Cardiac fibroblast (primary cell): ENCODE measurements around the gene MRGPRG.

ENCODE experiments used
- DNase-seq, 2 donors: peaks; one replicate each; pipeline versions ENCODE4 v3.0.0 to v3.0.0-alpha.2; 2010; ENCODE audit warnings: low read depth in 2 of 2
- H3K4me3 ChIP-seq, 2 donors: replicated peaks in 1 of 2; 1 replicate in 1 of 2; 2 replicates in 1 of 2; pipeline ENCODE4 v1.5.1; 2011; ENCODE audit warnings: low read depth in 2 of 2, low read length in 2 of 2, mild to moderate bottlenecking in 2 of 2, moderate library complexity in 1 of 2
- TF ChIP-seq, protein P1 (sequence below): IDR thresholded peaks from one replicate; pipeline ENCODE4 v1.5.1; 2011; ENCODE audit warnings: low read depth, mild to moderate bottlenecking, low read length, inconsistent platforms

The MRGPRG gene

DNA sequence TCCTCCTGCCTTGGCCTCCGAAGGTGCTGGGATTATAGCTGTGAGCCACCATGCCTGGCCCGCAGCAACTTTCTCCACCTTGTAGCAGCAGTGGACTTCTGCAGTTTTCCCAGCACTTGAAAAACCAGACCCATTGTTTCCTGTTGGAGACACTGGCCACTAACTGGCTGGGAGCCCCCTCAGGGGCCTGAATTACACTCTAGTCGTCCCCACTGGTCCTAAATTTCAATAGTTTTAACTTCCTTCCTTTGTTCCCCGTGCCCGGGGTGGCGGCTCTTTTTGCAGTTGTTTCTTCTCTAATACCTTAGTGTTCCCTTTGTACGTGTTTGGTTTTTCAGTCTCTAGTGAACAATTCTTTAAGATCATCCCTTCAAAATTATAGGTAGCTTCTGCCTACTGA, 16.2 kb upstream of the MRGPRG start:
- DNase-seq = no peak
- no peak overlapping the region for H3K4me3 ChIP-seq
- TF ChIP-seq, protein P1, sequence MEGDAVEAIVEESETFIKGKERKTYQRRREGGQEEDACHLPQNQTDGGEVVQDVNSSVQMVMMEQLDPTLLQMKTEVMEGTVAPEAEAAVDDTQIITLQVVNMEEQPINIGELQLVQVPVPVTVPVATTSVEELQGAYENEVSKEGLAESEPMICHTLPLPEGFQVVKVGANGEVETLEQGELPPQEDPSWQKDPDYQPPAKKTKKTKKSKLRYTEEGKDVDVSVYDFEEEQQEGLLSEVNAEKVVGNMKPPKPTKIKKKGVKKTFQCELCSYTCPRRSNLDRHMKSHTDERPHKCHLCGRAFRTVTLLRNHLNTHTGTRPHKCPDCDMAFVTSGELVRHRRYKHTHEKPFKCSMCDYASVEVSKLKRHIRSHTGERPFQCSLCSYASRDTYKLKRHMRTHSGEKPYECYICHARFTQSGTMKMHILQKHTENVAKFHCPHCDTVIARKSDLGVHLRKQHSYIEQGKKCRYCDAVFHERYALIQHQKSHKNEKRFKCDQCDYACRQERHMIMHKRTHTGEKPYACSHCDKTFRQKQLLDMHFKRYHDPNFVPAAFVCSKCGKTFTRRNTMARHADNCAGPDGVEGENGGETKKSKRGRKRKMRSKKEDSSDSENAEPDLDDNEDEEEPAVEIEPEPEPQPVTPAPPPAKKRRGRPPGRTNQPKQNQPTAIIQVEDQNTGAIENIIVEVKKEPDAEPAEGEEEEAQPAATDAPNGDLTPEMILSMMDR = no peak

DNA sequence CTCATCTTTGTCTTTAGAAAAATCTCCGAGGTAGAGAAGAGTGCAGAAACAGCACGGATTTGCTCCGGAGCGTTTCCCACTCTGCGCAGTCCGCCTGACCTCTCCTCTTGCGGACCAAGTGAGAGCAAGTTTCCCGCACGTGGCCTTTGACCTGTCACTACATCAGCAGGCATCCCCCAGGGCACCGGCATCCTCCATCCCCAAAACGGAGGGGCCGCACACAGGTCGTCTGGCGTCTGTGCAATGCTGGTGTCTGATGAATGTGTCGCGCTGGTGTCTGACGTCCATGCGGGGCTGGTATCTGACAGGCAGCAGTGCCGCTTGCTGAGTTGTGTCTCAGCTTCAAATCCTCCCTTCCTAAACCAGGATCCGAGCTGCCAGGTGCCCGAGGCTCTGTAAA, 14.3 kb upstream of the MRGPRG start:
- H3K4me3 ChIP-seq = no peak overlapping the region
- no peak for DNase-seq
- TF ChIP-seq, protein P1 = no peak

DNA sequence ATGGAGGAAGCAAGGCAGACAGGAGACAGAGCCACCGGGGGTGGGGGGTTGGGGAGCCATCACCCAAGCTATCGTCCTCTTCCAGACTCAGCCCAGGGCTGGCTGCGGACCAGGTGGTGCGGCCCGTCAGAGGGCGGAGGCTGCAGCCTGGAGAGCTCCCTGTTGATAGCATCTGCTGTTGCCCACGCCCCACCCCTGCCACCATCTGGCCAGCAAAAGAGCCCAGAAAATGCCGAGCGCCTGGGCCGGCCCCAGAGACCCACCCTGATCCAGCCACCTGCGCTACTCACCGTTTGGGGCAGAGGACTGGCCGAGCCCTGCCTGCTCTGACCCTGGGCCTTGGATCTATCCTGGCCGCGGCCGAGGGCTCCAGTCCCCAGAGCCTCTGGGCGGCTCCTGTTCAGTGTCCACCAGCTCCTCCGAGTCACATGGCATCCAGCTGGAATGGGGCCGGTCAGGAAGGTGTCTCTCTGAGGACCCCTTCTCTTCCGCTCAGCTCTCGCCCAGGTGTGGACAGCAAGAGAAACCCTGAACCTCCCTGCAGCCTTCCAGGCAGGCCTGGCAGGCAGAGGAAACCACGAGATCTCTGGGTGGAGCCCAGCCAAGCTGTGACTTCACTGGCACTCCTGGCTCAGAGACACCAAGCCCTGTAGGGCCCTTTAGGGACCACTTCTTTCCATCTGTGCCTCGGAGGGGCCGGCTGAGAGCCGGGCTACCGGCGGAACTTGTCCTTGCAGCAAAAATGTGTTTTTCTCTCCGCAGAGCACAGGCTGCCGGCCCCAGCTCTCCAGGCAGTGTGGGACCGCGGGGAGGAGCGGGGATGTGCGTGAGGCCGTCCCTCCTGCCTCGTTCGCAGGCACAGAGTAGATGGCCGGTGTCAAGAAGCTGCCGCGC, 13.5 kb upstream of the MRGPRG start, which contains the start of gene MRGPRE:
MRGPRE (minus strand) TSS at position 567 of the 894 bp plus-strand sequence. CDS start 3,618 bp downstream, outside the sequence.
- no peak within 1 kb of the TSS for H3K4me3 ChIP-seq
- TF ChIP-seq, protein P1 = no peak
- peak in 1 of 2 donors; percentile 4 for DNase-seq

DNA sequence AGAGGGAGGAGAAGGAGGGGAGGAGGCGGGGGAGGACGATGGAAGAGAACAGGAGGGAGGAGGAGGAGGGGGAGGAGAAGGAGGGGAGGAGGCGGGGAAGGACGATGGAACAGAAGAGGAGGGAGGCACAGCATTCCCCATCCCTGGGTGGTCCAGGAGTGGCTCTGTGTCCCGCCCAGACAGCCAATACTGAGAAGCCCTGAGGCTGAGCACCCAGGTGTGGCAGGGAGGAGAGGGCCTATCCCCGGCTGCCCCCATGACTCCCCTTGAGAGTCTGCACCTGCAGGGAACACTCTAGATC, 12.9 kb upstream of the MRGPRG start:
- H3K4me3 ChIP-seq = no peak overlapping the region
- TF ChIP-seq, protein P1 = no peak
- DNase-seq = no peak

DNA sequence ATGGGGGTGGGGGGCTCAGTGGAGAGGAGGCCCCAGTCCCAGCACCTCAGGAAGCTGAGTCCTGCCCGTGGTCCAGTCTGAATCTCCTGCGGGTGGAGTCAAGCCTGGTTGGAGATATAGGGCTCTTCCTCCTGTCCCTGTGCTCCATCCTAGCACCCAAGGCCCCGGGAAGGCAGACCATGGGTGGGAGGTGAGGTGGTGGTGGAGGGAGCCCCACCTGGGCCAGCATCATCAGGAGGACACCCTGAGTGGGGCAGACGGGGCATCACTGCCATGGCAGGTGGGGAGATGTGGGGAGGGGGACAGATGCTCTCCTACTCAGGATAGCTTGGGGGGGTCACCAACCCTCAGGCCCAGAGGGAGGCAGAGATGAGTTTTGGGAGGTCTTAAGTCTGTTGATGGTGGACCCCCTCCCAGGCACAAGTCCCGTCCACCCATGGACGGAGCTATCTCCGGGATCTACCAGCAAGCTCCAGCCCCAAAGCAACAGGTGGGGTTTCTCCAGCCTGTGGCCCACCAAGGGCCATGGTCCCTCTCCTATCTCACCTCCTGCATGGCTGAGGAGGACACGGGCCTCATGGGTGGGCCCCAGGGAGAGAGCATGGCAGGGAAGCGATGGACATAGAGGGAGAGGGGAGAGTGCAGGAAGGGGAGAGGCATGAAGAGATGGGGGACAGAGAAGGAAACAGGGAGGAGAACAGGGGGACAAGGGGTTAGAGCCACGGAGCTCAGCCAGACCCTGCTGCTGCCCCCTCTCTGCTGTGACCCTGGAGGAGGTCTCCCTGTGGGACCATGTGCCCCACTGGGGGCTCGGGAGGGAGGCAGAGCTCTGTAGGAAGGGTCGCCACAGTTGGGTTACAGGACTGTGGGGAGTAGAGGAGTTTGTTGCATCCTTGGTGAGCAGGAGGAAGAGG, 12.3 kb upstream of the MRGPRG start:
- TF ChIP-seq, protein P1 = no peak
- H3K4me3 ChIP-seq = no peak overlapping the region
- no peak for DNase-seq

DNA sequence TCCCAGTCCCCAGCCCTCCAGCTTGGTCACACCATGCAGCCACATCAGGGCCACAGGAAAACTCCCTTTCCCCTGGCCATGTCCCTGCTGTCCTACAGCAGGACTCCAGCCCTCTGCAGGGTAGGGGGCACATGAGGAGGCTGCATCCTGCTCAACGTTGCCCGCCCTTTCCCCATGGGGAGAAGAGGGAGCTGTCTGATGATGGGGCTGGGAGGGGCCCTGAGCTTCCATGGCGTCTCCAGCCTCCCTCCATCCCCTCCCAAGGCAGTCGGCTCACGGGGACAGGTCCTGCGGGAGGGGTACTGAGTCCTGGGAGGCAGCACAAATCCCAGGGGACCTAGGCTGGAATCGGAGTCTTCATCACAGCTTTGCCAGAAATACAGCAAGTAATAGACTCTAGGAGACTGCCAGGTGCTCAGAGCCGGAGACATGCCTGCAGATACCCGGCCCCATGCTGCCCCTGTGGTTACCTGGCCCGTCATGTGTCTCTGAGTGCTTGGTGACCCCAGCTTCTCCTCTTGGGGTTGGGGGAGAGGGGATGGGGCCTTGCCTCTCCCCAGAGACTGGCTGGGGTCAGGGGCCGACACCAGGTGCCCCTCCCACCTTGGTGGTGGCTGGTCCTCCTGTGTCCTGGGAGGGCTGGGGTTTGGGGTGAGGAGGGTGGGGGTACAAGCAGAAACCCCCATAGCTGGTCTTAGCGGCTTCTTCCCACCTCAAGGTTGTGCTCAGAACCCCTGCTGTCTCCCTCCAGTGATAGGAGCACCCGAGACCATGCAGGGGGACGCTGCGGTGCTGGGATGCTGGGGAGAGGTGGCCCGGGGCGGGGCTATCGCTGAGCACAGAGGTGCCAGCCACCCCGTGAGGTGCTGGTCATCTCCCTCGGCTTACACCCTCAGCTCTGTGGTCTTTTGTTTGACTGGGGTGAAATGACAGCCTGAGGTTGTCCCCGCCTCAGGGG, 11.3 kb upstream of the MRGPRG start:
- DNase-seq = no peak
- H3K4me3 ChIP-seq = no peak overlapping the region
- TF ChIP-seq, protein P1 = no peak
